Effector memory CD4-positive, alpha-beta T cell (primary cell): ENCODE measurements around the gene PLCD1.
A peak's percentile ranks its signal among the peaks of the same experiment; 100 is the strongest.

Source experiments
- DNase-seq, 3 donors: peaks; one replicate each; pipeline ENCODE4 v3.0.0-alpha.2; 2020
- H3K27ac ChIP-seq: 2 replicates; pipeline ENCODE4 v1.7.0; 2013; ENCODE audit warnings: mild to moderate bottlenecking, low read length, moderate library complexity; ENCODE audit not compliant: insufficient read depth, poor library complexity, severe bottlenecking
- H3K27me3 ChIP-seq: replicated peaks from 2 replicates; pipeline ENCODE4 v1.7.0; 2013; ENCODE audit warnings: mild to moderate bottlenecking, low read length; ENCODE audit not compliant: insufficient read depth, control insufficient read depth, poor library complexity, severe bottlenecking
- H3K36me3 ChIP-seq: 2 replicates; pipeline ENCODE4 v1.7.0; 2013; ENCODE audit warnings: mild to moderate bottlenecking, low read length, moderate library complexity; ENCODE audit not compliant: control insufficient read depth, insufficient read depth
- H3K4me1 ChIP-seq: 2 replicates; pipeline ENCODE4 v1.7.0; 2013; ENCODE audit warnings: low read length, mild to moderate bottlenecking; ENCODE audit not compliant: control insufficient read depth, insufficient read depth, poor library complexity, severe bottlenecking
- H3K4me3 ChIP-seq: 2 replicates; pipeline ENCODE4 v1.7.0; 2013; ENCODE audit warnings: low read length, low read depth, mild to moderate bottlenecking; ENCODE audit not compliant: insufficient read depth, poor library complexity, severe bottlenecking
- H3K9me3 ChIP-seq: 2 replicates; pipeline ENCODE4 v1.7.0; 2013; ENCODE audit warnings: mild to moderate bottlenecking, low read length, moderate library complexity; ENCODE audit not compliant: control insufficient read depth

The PLCD1 gene

GRCh38 chr3:38027466-38028465, 1.7 kb downstream of the PLCD1 start:
- Histone ChIP-seq H3K4me3 (no peak overlapping the region), H3K27me3 (no peaks in the 10 kb centered on the region), H3K36me3 (no peaks in the 10 kb centered on the region), H3K9me3 (no peaks in the 10 kb centered on the region), H3K27ac (peak overlapping the region; percentile 24), H3K4me1 (peaks cover 33% of the 10 kb centered on the region)
- DNase-seq: no peak

GRCh38 chr3:38026856-38027255, 2.6 kb downstream of the PLCD1 start:
- DNase-seq: no peak
- peaks cover 31% of the 10 kb centered on the region for H3K4me1 ChIP-seq
- no peaks in the 10 kb centered on the region for H3K9me3 ChIP-seq
- H3K27me3 ChIP-seq: no peaks in the 10 kb centered on the region
- peak overlapping the region; percentile 24 for H3K27ac ChIP-seq
- H3K36me3 ChIP-seq: no peaks in the 10 kb centered on the region
- no peak overlapping the region for H3K4me3 ChIP-seq

- H3K9me3 ChIP-seq: no peaks in the 10 kb centered on the region
Measured at GRCh38 chr3:38022896-38023709, 6.3 kb downstream of the PLCD1 start.

GRCh38 chr3:38022301-38022700, 7.1 kb downstream of the PLCD1 start:
- DNase-seq: no peak
- H3K4me3 ChIP-seq: no peak overlapping the region
- no peaks in the 10 kb centered on the region for H3K9me3 ChIP-seq
- peaks cover 27% of the 10 kb centered on the region for H3K36me3 ChIP-seq
- peaks cover 8% of the 10 kb centered on the region for H3K4me1 ChIP-seq
- H3K27ac ChIP-seq: peak overlapping the region; percentile 44
- no peaks in the 10 kb centered on the region for H3K27me3 ChIP-seq

More at GRCh38 chr3:38022896-38023709, 6.3 kb downstream of the PLCD1 start:
- peak overlapping the region; percentile 94 for H3K27ac ChIP-seq
- H3K27me3 ChIP-seq: no peaks in the 10 kb centered on the region
- H3K4me3 ChIP-seq: peak overlapping the region; percentile 73
- DNase-seq: no peak
- H3K4me1 ChIP-seq: peaks cover 8% of the 10 kb centered on the region
- H3K36me3 ChIP-seq: peaks cover 19% of the 10 kb centered on the region

GRCh38 chr3:38021196-38021595, 8.2 kb downstream of the PLCD1 start:
- peaks cover 3% of the 10 kb centered on the region for H3K9me3 ChIP-seq
- no peak overlapping the region for H3K27ac ChIP-seq
- H3K4me1 ChIP-seq: peaks cover 8% of the 10 kb centered on the region
- DNase-seq: no peak
- H3K36me3 ChIP-seq: peaks cover 38% of the 10 kb centered on the region
- H3K27me3 ChIP-seq: no peaks in the 10 kb centered on the region
- H3K4me3 ChIP-seq: no peak overlapping the region

GRCh38 chr3:38020342-38020726, 9.1 kb downstream of the PLCD1 start:
- H3K4me1 ChIP-seq: peaks cover 4% of the 10 kb centered on the region
- H3K27me3 ChIP-seq: no peaks in the 10 kb centered on the region
- H3K36me3 ChIP-seq: peaks cover 47% of the 10 kb centered on the region
- peaks cover 4% of the 10 kb centered on the region for H3K9me3 ChIP-seq
- H3K4me3 ChIP-seq: no peak overlapping the region
- DNase-seq: no peak
- H3K27ac ChIP-seq: no peak overlapping the region

- H3K36me3 ChIP-seq: peaks cover 49% of the 10 kb centered on the region
- peaks cover 4% of the 10 kb centered on the region for H3K4me1 ChIP-seq
- DNase-seq: no peak
Measured at GRCh38 chr3:38019658-38020341, 9.6 kb downstream of the PLCD1 start.

GRCh38 chr3:38018296-38019266, 10.9 kb downstream of the PLCD1 start:
- no peaks in the 10 kb centered on the region for H3K27me3 ChIP-seq
- no peak overlapping the region for H3K4me3 ChIP-seq
- H3K4me1 ChIP-seq: no peaks in the 10 kb centered on the region
- no peak for DNase-seq
- peaks cover 49% of the 10 kb centered on the region for H3K36me3 ChIP-seq
- H3K9me3 ChIP-seq: peaks cover 4% of the 10 kb centered on the region
- H3K27ac ChIP-seq: no peak overlapping the region

More at GRCh38 chr3:38019658-38020341, 9.6 kb downstream of the PLCD1 start:
- Histone ChIP-seq H3K9me3 (peaks cover 4% of the 10 kb centered on the region), H3K4me3 (no peak overlapping the region), H3K27me3 (no peaks in the 10 kb centered on the region), H3K27ac (no peak overlapping the region)
